DMS114 treated with DMSO at 0.1 percent for 48 hours (cell line): ENCODE results near the gene SIK2.

Experiments
- DNase-seq: peaks from one replicate; lab custom pipeline; 2025; ENCODE audit not compliant: unreplicated experiment; lab: John Stamatoyannopoulos, UW

SIK2 gene

GRCh38 chr11:111581341-111581740 lies 20.9 kb upstream of the SIK2 start:
- DNase-seq = no peak

- DNase-seq = no peak
These were observed 20.1 kb upstream of the SIK2 start for GRCh38 chr11:111582163-111582562.

GRCh38 chr11:111582881-111583280 lies 19.4 kb upstream of the SIK2 start:
- no peak for DNase-seq

- no peak for DNase-seq
These were observed 16.9 kb upstream of the SIK2 start for GRCh38 chr11:111585371-111585770.

- DNase-seq = peak; percentile 32
These were observed 15.8 kb upstream of the SIK2 start for GRCh38 chr11:111586388-111586831.

GRCh38 chr11:111589114-111589513 lies 13.1 kb upstream of the SIK2 start:
- no peak for DNase-seq

GRCh38 chr11:111589886-111590499 lies 12.3 kb upstream of the SIK2 start:
- no peak for DNase-seq

- DNase-seq = no peak
These were observed 10.9 kb upstream of the SIK2 start for GRCh38 chr11:111591187-111591960.

GRCh38 chr11:111592491-111592890 lies 9.8 kb upstream of the SIK2 start:
- no peak for DNase-seq

- no peak for DNase-seq
These were observed 5.9 kb upstream of the SIK2 start for GRCh38 chr11:111596319-111596718.

GRCh38 chr11:111598148-111598547 lies 4.1 kb upstream of the SIK2 start:
- DNase-seq = no peak

- no peak for DNase-seq
These were observed 3.7 kb upstream of the SIK2 start for GRCh38 chr11:111598559-111598958.

- DNase-seq = no peak
These were observed 642 bp upstream of the SIK2 start for GRCh38 chr11:111601636-111601978.

- no peak for DNase-seq
These were observed 789 bp downstream of the SIK2 start for GRCh38 chr11:111602865-111603610.

- no peak for DNase-seq
These were observed 1.4 kb downstream of the SIK2 start for GRCh38 chr11:111603611-111604130.

- peak; percentile 16 for DNase-seq
These were observed 2.3 kb downstream of the SIK2 start for GRCh38 chr11:111604392-111605009.

- no peak for DNase-seq
These were observed 3.4 kb downstream of the SIK2 start for GRCh38 chr11:111605681-111606080.

GRCh38 chr11:111606986-111607385 lies 4.7 kb downstream of the SIK2 start:
- no peak for DNase-seq

- no peak for DNase-seq
These were observed 5.5 kb downstream of the SIK2 start for GRCh38 chr11:111607751-111608150.

GRCh38 chr11:111612224-111612623 lies 10.0 kb downstream of the SIK2 start:
- DNase-seq = no peak

- no peak for DNase-seq
These were observed 15.0 kb downstream of the SIK2 start for GRCh38 chr11:111617286-111617685.
